HG03108 (cell line): ENCODE results near the gene CDKN2B.
"Not testable (repeated sequence)": the region's sequence is repeated elsewhere in the genome, so short reads cannot be mapped to it uniquely, and the experiment has no call there.

Experiments used
- ATAC-seq: cut with Tn5 transposase; IDR thresholded peaks from one replicate; pipeline ENCODE4 v1.9.1; 2021; ENCODE audit warnings: moderate library complexity; ENCODE audit not compliant: unreplicated experiment

The CDKN2B gene, protein sequence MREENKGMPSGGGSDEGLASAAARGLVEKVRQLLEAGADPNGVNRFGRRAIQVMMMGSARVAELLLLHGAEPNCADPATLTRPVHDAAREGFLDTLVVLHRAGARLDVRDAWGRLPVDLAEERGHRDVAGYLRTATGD

GRCh38 chr9:22008717-22009505, at the start of gene CDKN2B:
TSS of gene CDKN2B (minus strand) at chr9:22009305. CDS start at chr9:22008953, 352 bp downstream.
- peak; percentile 94 for ATAC-seq

- not testable (repeated sequence) for ATAC-seq
Observed at GRCh38 chr9:22057972-22058371, 48.9 kb upstream of the CDKN2B start.

DNA sequence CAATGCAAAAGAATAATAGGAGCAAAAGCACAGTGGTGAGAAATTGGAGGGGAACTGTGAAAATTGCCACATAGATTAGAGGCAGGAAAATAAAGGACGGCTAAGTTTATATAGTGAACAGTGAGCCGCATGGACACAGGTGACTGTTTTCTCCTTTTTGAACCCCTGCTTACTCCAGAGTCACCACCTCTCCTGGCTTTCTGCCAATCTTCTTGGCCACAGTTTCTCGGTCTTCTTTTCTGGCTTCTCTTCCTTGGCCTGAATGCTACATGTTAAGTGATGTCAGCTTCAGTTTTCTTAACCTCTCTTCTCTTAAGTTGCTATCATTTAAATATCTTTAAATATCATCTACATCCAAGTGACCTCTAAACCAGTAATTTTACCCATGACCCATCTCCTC, 47.3 kb upstream of the CDKN2B start:
- ATAC-seq, result no peak

DNA sequence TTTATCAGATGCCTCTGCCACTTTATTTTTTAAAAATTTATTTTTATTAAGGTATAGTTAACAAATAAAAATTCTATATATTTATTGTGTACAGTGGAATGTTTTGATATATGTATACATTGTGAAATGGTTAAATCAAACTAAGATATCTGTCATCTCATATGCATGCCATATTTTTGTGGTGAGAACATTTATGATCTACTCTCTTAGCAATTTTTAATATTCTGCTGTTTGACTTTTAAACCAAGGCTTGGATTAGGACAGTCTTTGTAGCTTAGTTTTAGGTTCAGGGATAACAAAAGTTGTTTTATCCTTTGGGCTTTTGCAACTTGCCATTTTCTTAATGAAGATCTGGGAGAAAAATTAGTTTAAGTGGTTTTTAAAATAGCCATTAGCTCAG, 46.0 kb upstream of the CDKN2B start:
- ATAC-seq, result no peak

DNA sequence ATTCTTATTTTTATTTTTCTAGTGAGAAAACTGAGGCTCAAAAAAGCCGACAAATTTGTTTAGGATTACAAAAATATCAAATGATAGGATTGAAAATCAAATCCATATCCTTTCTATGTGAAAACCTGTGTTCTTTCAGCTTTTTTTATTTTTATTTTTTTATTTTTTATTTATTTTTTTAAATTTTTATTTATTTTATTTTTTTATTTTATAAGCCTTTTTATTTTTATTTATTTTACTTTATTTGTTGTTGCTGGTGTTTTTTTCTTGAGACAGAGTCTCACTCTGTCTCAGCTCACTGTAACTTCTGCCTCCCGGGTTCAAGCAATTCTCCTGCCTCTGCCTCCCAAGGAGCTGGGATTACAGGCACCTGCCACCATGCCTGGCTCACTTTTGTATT, 45.4 kb upstream of the CDKN2B start:
- ATAC-seq, result no peak

- ATAC-seq, result no peak
Observed at GRCh38 chr9:22054076-22054475, 45.0 kb upstream of the CDKN2B start.

GRCh38 chr9:22053178-22053577, 44.1 kb upstream of the CDKN2B start:
- no peak for ATAC-seq

DNA sequence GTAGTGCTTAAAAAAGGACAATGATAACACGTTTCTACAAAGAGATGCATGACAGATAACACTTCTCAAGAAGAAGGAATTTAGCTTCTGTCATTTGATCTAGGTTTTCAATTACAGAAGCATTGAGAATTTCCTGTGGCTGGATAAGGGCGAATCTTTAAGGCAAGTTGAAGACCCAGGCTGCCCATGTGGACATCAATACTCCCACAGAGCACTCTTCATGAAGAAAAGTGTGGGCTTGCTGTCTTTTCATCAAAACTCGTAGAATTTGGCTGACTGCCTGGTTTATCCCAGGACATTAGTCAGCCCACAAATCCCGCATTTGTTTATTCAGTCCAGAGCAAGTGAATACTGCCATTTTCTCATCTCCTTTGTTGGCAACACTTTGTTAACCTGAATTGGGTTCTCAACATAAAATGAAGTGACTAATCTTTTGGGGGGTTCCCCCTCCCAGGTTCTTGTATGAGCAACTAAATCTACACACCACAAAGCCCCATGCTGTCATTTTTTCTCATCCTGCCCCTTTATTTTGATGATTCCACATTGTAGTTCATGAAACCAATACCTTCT, 43.4 kb upstream of the CDKN2B start:
- ATAC-seq, result no peak

GRCh38 chr9:22050924-22051323, 41.8 kb upstream of the CDKN2B start:
- peak; percentile 71 for ATAC-seq

DNA sequence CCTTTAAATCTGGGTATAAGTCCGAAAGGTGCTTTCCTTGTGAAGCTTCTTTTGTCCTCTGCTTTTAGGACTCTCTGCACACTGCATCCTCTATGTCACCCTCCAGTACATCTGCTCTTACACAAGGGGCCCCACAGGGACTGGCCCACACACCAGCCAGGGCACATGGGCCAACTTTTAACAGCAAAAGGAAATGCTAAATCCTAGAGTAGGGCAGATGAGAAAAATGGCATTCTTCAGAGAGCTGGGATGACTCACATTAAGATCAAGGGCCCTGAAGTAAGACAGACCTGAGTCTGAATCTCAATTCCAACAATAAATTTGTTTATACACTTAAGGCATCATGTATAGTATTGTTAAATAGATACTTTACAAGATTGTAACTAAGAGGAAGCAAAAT, 40.3 kb upstream of the CDKN2B start:
- ATAC-seq, result no peak

- ATAC-seq, result no peak
Observed at GRCh38 chr9:22047596-22047995, 38.5 kb upstream of the CDKN2B start.

DNA sequence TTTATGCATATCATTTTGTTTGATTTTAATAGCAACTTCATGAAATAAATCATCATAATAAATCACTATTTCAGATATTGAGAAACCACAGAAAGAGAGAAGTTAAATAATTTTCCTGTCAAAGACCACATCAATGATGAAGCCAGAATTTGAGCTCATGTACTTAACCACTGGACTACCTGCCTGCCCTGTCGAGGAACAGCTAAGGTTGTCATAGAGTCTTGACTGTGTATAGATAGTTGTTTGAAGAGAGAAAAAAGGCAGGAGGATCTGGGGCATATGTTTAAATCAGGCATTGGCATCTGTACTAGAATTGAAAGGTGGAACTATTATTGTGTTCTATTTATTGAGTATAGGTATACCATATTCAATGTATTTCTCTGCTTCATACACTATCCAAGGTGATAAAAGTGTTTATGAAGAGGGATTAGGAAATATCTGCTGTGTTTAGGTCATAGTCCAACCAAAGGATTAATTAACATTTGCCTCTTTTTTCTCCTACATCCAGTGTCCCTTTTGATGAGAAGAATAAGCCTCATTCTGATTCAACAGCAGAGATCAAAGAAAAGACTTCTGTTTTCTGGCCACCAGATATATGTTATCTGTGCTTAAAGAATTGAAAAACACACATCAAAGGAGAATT, 37.3 kb upstream of the CDKN2B start:
- ATAC-seq, result no peak

- no peak for ATAC-seq
Observed at GRCh38 chr9:22045423-22045822, 36.3 kb upstream of the CDKN2B start.

DNA sequence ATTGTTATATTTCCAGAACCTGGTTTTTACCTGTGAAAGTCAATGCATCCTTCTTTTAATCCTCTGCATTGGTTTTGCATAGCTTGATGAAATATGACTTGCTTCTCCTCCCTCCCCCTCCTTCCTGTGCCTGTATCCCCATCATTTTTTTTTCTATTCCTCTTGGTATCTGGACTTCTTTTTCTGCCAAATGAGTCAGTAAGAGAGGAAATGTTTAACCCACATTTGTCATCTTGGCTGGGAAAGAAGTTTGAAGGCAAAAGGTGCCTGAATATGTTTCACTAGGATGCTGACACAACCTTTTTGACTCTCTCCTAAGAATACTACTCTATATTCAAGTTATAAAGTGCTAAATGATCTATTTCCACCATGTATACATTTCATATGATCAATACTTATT, 35.5 kb upstream of the CDKN2B start:
- no peak for ATAC-seq

- no peak for ATAC-seq
Observed at GRCh38 chr9:22043928-22044327, 34.8 kb upstream of the CDKN2B start.

- ATAC-seq, result no peak
Observed at GRCh38 chr9:22041775-22042174, 32.7 kb upstream of the CDKN2B start.

GRCh38 chr9:22041344-22041743, 32.2 kb upstream of the CDKN2B start:
- no peak for ATAC-seq

GRCh38 chr9:22040760-22041159, 31.7 kb upstream of the CDKN2B start:
- ATAC-seq, result no peak

GRCh38 chr9:22039258-22039657, 30.2 kb upstream of the CDKN2B start:
- no peak for ATAC-seq

GRCh38 chr9:22037954-22038690, 29.0 kb upstream of the CDKN2B start:
- ATAC-seq, result no peak
